CD4-positive, alpha-beta T cell treated with Interleukin-6 for 4 hours (primary cell): ENCODE data around the gene MEF2B.

Source experiments
- DNase-seq: peaks from one replicate; pipeline ENCODE4 v3.0.0-alpha.2; 2020; ENCODE audit warnings: mixed read lengths

The MEF2B gene

DNA sequence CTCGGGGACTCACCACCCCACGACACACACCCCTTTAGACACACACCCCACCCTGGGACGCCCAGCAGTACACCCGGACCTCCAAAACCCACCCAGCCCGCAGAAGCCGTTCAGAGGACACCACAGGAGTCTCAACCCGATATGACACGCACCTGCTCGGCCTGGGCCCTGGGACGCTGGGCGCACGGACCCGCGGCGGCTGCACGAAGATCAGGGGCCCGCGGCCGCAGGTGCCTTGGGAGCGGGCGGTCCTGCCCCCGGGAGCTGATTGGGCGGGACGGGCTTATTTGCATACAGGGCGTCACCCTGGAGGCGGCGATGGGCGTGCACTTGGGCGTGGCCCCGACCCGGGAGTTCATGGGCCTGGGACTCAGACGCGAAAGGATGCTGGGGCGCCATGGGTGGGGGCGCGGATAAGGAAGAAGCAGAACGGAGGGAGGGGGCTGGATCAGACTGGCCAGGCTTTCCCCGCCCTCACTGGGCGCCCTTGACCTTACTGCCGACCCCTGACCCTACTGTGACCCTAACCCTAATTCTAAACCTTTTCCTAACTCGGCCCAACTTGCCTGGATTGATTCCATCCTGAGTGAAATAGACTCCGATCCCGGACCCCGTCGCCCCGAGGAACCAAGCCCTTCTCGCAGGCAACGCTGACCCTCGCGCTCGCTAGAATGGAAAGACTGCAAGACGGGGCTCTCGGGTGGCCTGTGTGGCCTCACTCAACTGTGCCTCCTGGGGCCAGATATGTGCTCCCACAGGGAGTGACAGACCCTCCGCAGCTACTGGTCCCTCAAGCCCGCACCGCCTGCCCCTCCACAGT is at the start of gene MEF2B:
Gene MEF2B, minus strand, starts transcription at position 211 of the 820 bp plus-strand sequence. CDS start 19,528 bp downstream, outside the sequence.
- peak; percentile 83 for DNase-seq

DNA sequence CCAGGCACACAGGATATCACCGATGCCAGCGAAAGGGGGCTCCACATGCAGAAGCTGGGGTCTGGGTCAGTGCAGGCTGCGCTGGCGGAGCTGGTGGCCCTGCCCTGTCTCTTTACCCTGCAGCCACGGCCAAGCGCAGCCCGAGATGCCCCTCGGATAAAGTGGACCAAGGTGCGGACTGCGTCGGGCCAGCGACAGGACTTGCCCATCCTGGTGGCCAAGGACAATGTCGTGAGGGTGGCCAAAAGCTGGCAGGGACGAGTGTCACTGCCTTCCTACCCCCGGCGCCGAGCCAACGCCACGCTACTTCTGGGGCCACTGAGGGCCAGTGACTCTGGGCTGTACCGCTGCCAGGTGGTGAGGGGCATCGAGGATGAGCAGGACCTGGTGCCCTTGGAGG is 48.8 kb upstream of the MEF2B start:
- DNase-seq: no peak

DNA sequence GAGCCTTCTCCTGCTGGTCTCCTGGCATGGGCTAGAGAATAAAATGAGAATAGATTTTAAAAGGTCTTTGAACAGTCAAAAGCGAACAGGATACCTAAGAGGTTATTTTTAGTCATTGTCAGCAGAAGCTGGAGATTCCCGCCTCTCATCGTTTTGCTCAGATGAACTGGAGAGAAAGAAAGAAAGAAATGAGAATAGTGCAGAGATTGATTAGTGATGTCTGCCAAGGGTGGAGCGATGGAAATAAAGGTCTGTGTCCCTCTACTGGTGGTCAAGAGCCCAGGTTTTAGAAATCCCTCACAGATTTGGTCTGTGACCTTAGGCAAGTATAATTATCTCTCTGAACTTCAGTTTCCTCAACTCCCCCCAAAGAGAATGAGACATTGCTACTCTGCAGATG is 47.0 kb upstream of the MEF2B start:
- DNase-seq: no peak

DNA sequence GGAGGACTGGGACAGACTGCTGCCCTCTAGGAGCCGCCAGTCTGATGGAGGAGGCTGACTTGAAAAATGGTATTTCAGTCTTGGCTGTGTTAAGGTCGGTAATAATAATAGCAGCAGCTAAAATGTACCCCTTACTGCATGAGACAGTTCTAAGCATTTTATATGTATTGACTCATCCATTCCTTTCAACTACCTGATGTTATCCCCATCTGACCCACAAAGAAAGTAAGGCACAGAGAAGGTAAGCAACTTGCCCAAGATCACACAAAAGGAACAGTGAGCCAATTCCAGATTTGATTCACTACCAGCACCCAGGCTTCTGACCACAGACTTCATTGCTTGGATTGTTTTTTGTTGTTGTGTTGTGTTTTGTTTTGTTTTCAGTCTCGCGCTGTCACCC is 45.7 kb upstream of the MEF2B start:
- no peak for DNase-seq

DNA sequence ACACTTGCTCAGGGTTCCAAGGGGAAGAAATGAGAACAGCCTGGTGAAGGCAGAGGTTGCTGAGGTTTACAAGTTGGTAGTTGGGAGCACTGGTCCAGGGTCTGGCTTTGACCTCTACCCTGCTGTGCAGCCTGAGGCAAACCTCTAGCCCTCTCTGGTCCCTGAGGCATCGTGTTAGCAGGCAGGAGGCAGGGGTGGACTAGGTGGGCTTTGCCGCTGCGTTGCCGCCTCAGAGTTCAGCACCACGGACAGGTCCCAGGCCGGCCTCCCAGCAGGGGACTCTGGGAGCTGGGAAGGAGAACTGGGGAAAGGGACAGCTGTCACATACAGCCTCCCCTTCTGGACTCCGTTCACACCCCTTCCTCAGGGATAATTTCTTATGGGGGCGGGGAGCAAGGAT is 44.8 kb upstream of the MEF2B start:
- DNase-seq: peak; percentile 30

DNA sequence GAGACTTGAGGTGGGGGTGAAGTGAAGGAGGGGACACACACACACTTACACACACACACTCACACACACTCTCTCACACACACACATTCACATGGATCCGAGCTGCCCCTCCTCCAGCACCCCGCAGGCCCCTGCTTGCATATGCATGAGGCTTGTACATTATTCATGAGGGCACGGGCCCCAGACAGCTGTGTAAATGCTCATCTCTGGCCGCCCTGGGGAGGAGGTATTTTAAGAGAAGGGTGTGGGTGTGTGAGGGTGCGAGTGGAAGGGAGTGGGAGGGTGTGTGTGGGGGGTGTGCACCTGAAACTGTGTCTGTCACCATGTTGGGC is 44.1 kb upstream of the MEF2B start:
- no peak for DNase-seq

DNA sequence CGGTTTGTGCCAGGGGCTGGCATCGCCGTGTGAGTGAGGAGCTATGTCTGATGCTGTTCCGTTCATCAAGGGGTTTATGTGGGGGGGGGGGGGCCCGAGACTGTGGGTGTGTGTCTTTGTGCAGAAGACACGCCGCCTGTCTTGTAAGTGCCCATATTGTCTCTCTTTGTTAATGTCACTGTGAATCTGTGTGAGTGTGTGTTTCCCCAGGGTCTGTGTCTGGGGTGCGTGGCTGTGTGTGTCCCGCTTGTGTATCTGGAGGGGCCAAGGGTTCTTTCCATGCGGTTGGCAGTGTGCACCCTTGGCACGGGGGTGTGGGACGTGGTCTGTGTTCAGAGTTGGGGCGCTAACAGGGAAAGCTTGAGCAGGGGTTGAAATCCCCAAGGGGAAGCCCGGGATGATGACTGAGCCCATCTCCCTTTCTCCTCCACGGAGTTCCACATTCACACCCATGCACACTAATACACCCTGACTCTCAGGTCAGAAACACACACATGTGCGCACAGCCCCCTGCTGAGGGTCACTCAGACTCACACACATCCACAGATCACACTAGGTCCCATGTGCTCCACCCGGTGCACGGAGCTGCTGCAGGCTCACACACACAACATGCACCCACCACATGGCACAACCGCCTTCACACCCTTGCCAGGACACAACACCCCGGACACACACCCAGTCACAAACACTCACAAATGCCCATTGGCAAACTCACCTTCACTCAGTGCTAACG is 43.5 kb upstream of the MEF2B start:
- no peak for DNase-seq

DNA sequence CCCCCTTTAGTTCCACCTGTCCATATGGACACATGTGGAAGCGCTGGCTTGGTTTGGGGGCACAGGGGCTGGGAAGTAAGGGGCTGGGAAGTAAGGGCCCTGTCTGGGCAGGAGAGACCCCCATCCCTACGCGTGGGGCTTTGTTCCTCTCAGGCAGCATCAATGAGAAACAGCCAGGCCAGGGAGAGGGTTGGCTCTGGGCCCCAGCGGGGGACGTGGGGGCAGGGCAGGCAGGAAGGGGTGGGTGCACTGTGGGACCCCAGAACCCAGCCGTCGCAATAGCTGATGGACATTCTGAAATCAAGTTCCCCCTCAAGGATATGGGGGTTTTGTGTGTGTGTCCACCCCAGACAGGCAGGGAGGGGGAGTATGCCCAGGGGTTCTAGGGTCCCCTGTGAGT is 42.9 kb upstream of the MEF2B start:
- no peak for DNase-seq

DNA sequence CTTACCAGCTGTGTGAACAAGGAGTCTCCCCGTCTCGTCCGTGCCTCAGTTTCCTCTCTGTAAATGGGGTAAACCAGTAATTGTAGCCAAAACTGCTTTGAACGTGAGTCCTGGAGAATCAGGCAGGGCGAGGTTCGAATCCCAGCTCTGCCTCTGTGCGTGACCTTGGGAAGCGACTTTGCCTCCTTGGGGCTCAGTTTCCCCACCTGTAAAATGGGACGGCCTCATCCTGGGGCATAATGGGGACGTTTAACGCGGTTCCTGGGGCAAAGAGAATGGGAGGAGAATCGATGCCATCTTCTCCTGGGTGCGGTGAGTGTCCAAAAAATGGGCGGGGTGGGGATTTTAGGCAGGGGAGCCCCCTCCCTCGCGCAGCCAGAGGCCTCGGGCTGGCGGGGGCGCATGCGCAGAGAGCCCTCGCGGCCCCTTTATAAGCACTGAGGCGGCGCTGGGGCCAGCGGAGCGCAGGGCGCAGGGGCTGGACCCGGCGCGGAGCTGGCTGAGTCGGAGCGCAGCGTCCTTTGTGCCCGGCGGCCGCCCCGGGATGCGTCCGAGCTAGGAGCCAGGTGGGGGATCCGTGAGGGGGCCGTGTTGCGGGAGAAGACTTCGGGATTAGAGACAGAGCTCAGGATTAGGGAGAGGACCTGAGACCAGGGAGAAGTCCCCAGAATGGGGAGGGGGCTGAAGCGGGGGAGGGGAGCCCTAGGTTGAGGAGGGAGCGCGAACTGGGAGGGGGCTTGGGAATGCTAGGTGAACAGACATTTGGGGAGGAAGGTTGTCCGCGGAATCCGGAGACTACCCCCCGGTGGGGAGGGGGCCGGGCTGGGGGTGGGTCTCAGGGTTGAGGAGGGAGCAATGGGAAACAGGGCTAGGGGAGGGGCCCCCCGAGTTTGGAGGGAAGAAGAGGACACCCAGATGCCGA is 41.7 kb upstream of the MEF2B start, which contains the start of gene NCAN:
Gene NCAN, plus strand, starts transcription at position 460 of the 922 bp plus-strand sequence. CDS start 4,996 bp downstream, outside the sequence.
- no peak for DNase-seq

- no peak for DNase-seq
Measured at GRCh38 chr19:19209372-19209771, 39.3 kb upstream of the MEF2B start.

GRCh38 chr19:19207637-19208572 is 37.8 kb upstream of the MEF2B start:
- no peak for DNase-seq

DNA sequence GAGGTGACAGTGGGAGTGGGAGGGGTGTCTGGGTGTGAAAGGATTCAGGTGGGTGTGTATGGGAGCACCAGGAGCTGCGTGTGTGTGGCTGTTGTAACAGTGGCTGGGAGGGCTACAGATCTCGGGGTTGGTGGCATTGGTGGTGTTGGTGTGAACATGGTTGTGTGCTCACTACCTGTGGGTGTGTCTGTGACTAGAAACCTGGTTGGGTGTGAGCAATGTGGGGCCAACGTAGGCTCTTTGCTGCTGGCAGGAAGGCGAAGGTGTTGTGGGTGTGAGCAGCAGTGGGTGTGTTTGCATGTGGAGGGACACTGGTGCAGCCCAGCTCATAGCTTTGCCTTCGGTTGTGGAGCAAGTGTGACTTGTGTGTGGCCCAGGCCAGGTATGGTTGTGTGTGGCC is 36.9 kb upstream of the MEF2B start:
- DNase-seq: no peak

DNA sequence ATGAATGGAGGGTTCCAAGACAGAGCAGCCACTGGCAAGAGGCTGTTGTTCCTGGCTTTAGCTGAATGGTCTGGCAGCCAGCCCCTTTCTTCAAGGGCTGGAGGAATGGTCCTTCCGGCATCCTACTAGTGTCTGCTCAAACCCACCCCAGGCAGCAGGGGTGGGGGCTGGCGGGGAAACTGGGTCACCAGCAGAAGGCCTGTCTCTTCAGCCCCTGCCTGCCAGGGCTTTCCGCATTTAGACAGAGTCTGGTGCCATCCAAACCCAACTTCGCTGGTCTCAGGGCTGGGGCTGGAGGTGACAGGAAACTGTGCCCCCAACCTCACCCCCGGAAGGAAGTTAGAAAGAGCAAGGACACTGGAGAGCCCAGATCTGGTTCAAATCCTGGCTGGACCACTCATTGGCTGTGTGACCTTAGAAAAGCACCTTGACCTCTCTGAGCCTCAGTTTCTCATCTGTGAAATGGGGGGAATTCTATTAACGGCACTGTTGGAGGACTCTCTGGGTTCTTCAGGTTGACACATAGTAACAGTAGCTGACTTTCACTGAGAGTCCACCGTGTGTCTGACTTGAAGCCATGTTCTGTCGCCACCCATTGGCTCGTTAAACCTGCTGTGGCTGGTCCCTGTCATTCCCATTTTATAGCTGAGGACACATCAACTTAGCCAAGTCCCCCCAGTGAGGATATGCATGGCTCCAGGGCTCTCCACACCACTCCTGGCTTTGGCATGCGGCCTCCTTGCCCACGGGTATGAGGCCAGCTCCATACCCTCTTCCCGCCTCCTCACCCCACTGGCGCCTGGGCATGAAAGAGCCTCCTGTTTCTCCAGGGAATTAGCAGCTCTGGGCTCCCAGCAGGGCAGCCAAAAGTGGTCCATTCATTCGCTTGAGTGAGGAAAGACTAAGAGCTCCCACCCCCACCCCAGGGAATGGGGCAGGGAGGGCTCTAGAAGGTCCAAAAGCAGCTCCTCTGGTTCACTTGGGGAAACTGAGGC is 35.6 kb upstream of the MEF2B start:
- no peak for DNase-seq

DNA sequence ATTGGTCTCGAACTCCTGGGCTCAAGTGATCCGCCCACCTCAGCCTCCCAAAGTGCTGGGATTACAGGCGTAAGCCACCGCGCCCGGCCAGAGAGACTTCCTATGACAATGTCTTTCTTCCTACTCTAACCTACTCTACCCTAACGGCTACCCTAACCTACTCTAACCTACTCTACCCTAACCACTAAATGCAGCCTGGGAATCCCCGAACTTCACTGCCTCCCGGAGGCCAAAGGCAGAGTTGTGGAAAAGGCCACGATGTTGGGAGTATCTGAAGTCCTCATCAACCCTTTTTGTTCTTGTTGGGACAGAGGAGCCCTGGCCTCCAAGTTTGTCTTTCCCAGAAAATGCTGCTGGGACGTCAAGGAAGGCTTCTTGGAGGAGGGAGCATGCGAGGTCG is 34.1 kb upstream of the MEF2B start:
- DNase-seq: no peak

DNA sequence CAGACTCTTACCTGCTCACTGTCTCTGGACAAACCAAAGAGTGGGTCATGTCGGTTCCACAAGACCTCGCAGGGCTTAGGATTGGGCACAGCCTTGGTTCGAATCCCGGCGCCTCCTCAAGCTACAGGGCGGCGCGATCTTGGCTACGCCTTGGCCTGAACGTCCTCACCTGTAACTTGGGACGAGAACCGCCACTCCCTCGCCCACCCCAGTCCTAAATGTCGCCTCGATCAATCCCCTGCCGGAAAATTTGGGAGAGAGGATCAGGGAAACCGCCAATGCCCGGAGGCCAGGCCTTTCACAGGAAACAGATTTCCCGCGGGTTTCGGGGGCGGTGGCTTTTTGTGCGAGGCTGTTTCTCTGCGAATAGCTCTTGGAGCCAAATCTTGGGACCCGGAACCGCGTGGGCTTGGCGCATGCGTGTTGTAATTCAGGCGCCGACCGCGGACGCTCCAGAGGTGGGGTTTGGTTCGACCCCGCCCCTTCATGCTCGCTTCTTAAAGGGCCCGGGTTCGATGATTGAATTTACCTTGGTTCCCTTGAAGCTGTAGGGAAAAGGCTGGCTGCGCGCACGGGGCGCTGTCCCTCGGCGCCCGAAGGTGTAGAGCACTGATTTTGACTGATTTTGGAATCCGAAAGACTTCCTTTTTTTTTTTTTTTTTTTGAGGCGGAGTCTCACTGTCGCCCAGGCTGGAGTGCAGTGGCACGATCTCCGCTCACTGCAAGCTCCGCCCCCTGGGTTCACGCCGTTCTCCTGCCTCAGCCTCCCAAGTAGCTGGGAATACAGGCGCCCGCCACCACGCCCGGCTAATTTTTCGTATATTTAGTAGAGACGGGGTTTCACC is 33.2 kb upstream of the MEF2B start, which contains the start of gene NR2C2AP:
Gene NR2C2AP, minus strand, starts transcription at position 403 of the 845 bp plus-strand sequence. Its CDS starts 354 bp downstream, at position 49.
- peak; percentile 97 for DNase-seq

GRCh38 chr19:19202707-19203011 is 32.6 kb upstream of the MEF2B start:
- no peak for DNase-seq

GRCh38 chr19:19201697-19202630 is 31.9 kb upstream of the MEF2B start:
- DNase-seq: no peak

- no peak for DNase-seq
Measured at GRCh38 chr19:19193926-19194325, 23.9 kb upstream of the MEF2B start.
